ENCODE results near the gene CARD10.

DNA sequence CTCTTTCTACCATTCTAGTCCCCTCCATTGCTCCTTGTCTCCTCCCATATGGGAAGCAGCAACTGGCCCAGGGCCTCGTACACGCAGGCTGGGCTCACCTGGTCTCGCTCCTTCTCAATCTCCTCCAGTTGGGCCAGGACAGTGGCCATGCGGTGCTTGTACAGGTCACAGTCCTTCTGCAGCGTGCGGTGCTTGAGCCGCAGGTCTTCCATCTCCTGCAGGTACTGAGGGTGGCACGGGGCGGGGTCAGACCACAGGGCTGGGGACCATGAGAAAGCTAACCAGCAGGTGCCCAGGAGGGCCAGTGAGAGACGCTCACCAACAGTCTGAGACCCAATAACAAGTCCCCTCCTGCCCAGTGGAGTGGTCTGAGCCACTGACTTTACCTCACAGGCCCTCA lies 11.5 kb downstream of the CARD10 start:
- TF ChIP-seq, protein P1, sequence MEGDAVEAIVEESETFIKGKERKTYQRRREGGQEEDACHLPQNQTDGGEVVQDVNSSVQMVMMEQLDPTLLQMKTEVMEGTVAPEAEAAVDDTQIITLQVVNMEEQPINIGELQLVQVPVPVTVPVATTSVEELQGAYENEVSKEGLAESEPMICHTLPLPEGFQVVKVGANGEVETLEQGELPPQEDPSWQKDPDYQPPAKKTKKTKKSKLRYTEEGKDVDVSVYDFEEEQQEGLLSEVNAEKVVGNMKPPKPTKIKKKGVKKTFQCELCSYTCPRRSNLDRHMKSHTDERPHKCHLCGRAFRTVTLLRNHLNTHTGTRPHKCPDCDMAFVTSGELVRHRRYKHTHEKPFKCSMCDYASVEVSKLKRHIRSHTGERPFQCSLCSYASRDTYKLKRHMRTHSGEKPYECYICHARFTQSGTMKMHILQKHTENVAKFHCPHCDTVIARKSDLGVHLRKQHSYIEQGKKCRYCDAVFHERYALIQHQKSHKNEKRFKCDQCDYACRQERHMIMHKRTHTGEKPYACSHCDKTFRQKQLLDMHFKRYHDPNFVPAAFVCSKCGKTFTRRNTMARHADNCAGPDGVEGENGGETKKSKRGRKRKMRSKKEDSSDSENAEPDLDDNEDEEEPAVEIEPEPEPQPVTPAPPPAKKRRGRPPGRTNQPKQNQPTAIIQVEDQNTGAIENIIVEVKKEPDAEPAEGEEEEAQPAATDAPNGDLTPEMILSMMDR (IDR thresholded peaks at IDR 0.05; ENCODE audit: insufficient read depth, low read length), result no peak
- no peak for TF ChIP-seq POLR2AphosphoS5 (IDR thresholded peaks at IDR 0.05; ENCODE audit: low read depth)
- TF ChIP-seq, protein P2, sequence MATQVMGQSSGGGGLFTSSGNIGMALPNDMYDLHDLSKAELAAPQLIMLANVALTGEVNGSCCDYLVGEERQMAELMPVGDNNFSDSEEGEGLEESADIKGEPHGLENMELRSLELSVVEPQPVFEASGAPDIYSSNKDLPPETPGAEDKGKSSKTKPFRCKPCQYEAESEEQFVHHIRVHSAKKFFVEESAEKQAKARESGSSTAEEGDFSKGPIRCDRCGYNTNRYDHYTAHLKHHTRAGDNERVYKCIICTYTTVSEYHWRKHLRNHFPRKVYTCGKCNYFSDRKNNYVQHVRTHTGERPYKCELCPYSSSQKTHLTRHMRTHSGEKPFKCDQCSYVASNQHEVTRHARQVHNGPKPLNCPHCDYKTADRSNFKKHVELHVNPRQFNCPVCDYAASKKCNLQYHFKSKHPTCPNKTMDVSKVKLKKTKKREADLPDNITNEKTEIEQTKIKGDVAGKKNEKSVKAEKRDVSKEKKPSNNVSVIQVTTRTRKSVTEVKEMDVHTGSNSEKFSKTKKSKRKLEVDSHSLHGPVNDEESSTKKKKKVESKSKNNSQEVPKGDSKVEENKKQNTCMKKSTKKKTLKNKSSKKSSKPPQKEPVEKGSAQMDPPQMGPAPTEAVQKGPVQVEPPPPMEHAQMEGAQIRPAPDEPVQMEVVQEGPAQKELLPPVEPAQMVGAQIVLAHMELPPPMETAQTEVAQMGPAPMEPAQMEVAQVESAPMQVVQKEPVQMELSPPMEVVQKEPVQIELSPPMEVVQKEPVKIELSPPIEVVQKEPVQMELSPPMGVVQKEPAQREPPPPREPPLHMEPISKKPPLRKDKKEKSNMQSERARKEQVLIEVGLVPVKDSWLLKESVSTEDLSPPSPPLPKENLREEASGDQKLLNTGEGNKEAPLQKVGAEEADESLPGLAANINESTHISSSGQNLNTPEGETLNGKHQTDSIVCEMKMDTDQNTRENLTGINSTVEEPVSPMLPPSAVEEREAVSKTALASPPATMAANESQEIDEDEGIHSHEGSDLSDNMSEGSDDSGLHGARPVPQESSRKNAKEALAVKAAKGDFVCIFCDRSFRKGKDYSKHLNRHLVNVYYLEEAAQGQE (IDR thresholded peaks at IDR 0.05; ENCODE audit: insufficient replicate concordance, low read depth), result no peak
